Vagina (tissue), 2 donors: ENCODE data around the gene THOC7.

Source experiments
- CTCF ChIP-seq, 3 experiments: fragments of 450-650 bp in 2 of 3; fragments of 200-600 bp in 1 of 3; sonication (generic) in 1 of 3; IDR thresholded peaks; one replicate each; pipeline ENCODE4 v1.5.1; 2017 to 2019; ENCODE audit warnings: antibody characterized with exemption in 3 of 3, mild to moderate bottlenecking in 2 of 3, moderate library complexity in 2 of 3
- POLR2AphosphoS5 ChIP-seq, 2 donors: sonication (generic); formaldehyde crosslinking; IDR thresholded peaks; one replicate each; pipeline ENCODE4 v1.9.0; 2017; ENCODE audit warnings: antibody characterized with exemption in 2 of 2, mild to moderate bottlenecking in 2 of 2, low read depth in 1 of 2; ENCODE audit not compliant: insufficient read depth in 1 of 2

GRCh38 chr3:63875510-63875909, 11.9 kb upstream of the THOC7 start:
- TF ChIP-seq CTCF (IDR thresholded peaks at IDR 0.05) (no peak), POLR2AphosphoS5 (IDR thresholded peaks at IDR 0.05; ENCODE audit: insufficient read depth in 1 of 2, low read depth in 1 of 2) (no peak)
